ENCODE data around the gene SLC1A5. TPM values are rescaled to one million over a fixed set of nuclear protein-coding genes. Genes with fewer than 3 reads are reported as not detected.

SLC1A5 gene
- total RNA-seq, 1 experiment from 2014 or later: 239 TPM

DNA sequence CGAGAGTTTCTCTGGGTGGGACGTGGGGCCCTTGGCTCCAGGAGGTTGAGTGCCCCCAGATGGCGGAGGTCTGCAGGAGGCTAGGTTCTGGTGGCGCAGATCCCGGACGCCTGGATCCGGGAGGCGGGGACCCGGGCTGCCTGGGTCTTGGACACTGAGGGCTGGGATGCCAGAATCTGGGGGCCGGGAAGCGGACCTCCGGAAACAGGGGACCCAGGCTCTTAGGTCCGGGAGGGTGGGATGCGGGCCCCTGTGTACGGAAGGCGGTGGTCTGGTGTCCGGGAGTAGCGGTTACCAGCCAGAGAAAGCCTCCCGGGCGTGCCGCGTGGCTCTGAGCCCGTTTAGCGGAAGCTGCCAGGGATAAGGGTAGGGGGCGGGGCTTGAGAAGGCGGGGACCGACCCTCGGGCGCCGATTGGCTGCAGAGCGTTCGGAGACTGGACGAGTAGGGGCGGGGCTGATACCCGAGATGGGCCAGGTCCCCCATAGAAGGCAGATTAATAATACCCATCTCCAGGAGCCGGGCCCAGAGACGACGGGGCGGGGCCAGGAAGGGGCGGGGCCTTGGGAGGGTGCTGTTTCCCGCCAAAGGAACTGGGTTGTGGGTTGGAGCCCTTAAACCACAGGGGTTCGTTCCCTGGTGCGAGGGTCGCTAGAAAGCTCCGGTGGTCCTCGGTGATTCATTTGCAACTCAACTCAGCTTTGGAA lies at the start of gene SLC1A5 (continued):
- TF ChIP-seq GTF2I (CRISPR knock-in tag; conservative IDR thresholded peaks at IDR 0.05) (no peak), FOXP1 (CRISPR knock-in tag; IDR thresholded peaks at IDR 0.05; ENCODE audit: borderline replicate concordance) (peak; percentile 52; the same call in 1 of the 2 replicates), TP53 (CRISPR knock-in tag; IDR thresholded peaks at IDR 0.05) (0 out of 2 replicates have a peak, but pooled peaks have one; percentile 61), JAZF1 (CRISPR knock-in tag; IDR thresholded peaks at IDR 0.05) (no peak), USF2 (CRISPR knock-in tag; IDR thresholded peaks at IDR 0.05) (no peak), ZNF219 (CRISPR knock-in tag; IDR thresholded peaks at IDR 0.05; ENCODE audit: borderline replicate concordance) (no peak), ZNF121 (CRISPR knock-in tag; IDR thresholded peaks at IDR 0.05) (no peak), SP1 (CRISPR knock-in tag; conservative IDR thresholded peaks at IDR 0.05) (peak; percentile 94), GABPB1 (CRISPR knock-in tag; IDR thresholded peaks at IDR 0.05) (peak; percentile 72), GRHL2 (CRISPR knock-in tag; IDR thresholded peaks at IDR 0.05; ENCODE audit: insufficient replicate concordance, severe bottlenecking) (no peak), NFYB (CRISPR knock-in tag; conservative IDR thresholded peaks at IDR 0.05; ENCODE audit: low read depth) (peak; percentile 75), ATF2 (CRISPR knock-in tag; IDR thresholded peaks at IDR 0.05; ENCODE audit: borderline replicate concordance, low read depth) (no peak), ETV6 (CRISPR knock-in tag; IDR thresholded peaks at IDR 0.05) (peak; percentile 44; the same call in 1 of the 2 replicates), NFATC4 (CRISPR knock-in tag; IDR thresholded peaks at IDR 0.05) (no peak), TCF7 (CRISPR knock-in tag; IDR thresholded peaks at IDR 0.05; ENCODE audit: low read depth) (0 out of 2 replicates have a peak, but pooled peaks have one; percentile 21), ZNF281 (CRISPR knock-in tag; IDR thresholded peaks at IDR 0.05) (no peak), FOXK1 (CRISPR knock-in tag; IDR thresholded peaks at IDR 0.05) (peak; percentile 73; the same call in 1 of the 2 replicates), ELF4 (CRISPR knock-in tag; IDR thresholded peaks at IDR 0.05; ENCODE audit: low read depth) (no peak), IRF2 (CRISPR knock-in tag; IDR thresholded peaks at IDR 0.05; ENCODE audit: borderline replicate concordance, low read depth) (no peak), IRF1 (CRISPR knock-in tag; IDR thresholded peaks at IDR 0.05) (peak; percentile 9; the same call in 1 of the 2 replicates), ZNF423 (CRISPR knock-in tag; IDR thresholded peaks at IDR 0.05) (peak; percentile 89), NR2C2 (CRISPR knock-in tag; IDR thresholded peaks at IDR 0.05) (no peak), ZNF416 (CRISPR knock-in tag; IDR thresholded peaks at IDR 0.05) (no peak), CREM (CRISPR knock-in tag; IDR thresholded peaks at IDR 0.05) (0 out of 2 replicates have a peak, but pooled peaks have one; percentile 52), SMAD3 (CRISPR knock-in tag; IDR thresholded peaks at IDR 0.05; ENCODE audit: borderline replicate concordance) (0 out of 2 replicates have a peak, but pooled peaks have one; percentile 16), ZNF671 (CRISPR knock-in tag; IDR thresholded peaks at IDR 0.05) (no peak)
- TF ChIP-seq, protein P1, sequence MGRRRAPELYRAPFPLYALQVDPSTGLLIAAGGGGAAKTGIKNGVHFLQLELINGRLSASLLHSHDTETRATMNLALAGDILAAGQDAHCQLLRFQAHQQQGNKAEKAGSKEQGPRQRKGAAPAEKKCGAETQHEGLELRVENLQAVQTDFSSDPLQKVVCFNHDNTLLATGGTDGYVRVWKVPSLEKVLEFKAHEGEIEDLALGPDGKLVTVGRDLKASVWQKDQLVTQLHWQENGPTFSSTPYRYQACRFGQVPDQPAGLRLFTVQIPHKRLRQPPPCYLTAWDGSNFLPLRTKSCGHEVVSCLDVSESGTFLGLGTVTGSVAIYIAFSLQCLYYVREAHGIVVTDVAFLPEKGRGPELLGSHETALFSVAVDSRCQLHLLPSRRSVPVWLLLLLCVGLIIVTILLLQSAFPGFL (CRISPR knock-in tag; IDR thresholded peaks at IDR 0.05; ENCODE audit: borderline replicate concordance): no peak
- TF ChIP-seq, protein P2, sequence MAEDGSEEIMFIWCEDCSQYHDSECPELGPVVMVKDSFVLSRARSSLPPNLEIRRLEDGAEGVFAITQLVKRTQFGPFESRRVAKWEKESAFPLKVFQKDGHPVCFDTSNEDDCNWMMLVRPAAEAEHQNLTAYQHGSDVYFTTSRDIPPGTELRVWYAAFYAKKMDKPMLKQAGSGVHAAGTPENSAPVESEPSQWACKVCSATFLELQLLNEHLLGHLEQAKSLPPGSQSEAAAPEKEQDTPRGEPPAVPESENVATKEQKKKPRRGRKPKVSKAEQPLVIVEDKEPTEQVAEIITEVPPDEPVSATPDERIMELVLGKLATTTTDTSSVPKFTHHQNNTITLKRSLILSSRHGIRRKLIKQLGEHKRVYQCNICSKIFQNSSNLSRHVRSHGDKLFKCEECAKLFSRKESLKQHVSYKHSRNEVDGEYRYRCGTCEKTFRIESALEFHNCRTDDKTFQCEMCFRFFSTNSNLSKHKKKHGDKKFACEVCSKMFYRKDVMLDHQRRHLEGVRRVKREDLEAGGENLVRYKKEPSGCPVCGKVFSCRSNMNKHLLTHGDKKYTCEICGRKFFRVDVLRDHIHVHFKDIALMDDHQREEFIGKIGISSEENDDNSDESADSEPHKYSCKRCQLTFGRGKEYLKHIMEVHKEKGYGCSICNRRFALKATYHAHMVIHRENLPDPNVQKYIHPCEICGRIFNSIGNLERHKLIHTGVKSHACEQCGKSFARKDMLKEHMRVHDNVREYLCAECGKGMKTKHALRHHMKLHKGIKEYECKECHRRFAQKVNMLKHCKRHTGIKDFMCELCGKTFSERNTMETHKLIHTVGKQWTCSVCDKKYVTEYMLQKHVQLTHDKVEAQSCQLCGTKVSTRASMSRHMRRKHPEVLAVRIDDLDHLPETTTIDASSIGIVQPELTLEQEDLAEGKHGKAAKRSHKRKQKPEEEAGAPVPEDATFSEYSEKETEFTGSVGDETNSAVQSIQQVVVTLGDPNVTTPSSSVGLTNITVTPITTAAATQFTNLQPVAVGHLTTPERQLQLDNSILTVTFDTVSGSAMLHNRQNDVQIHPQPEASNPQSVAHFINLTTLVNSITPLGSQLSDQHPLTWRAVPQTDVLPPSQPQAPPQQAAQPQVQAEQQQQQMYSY (CRISPR knock-in tag; IDR thresholded peaks at IDR 0.05): no peak
